H7 (cell line): Measurements from ENCODE around the gene HNRNPK. TPM values are rescaled to one million over a fixed set of nuclear protein-coding genes. Genes with fewer than 3 reads are reported as not detected.

Experiments used
- DNase-seq: peaks from one replicate; pipeline ENCODE4 v3.0.0; 2012
- H3K27me3 ChIP-seq: 2 replicates; pipeline ENCODE4 v1.6.0; 2011; ENCODE audit warnings: mild to moderate bottlenecking, low read length; ENCODE audit not compliant: control insufficient read depth, insufficient read depth
- H3K36me3 ChIP-seq: replicated peaks from 2 replicates; pipeline ENCODE4 v1.5.1; 2011; ENCODE audit warnings: low read length; ENCODE audit not compliant: control insufficient read depth, insufficient read depth
- H3K4me3 ChIP-seq: 2 replicates; pipeline ENCODE4 v1.5.1; 2011; ENCODE audit warnings: low read depth, mild to moderate bottlenecking, control low read depth, low read length, moderate library complexity; ENCODE audit not compliant: insufficient read depth
- total RNA-seq: library from RNA; depleted of rRNA; stranded (reverse); fragments of >200 nt; shearing (Covaris generic); gene quantifications from 2 replicates; pipeline ENCODE4 v1.2.3, GENCODE V29; 2014

The HNRNPK gene
- total RNA-seq, 1 experiment from 2014 or later = 572 TPM

DNA sequence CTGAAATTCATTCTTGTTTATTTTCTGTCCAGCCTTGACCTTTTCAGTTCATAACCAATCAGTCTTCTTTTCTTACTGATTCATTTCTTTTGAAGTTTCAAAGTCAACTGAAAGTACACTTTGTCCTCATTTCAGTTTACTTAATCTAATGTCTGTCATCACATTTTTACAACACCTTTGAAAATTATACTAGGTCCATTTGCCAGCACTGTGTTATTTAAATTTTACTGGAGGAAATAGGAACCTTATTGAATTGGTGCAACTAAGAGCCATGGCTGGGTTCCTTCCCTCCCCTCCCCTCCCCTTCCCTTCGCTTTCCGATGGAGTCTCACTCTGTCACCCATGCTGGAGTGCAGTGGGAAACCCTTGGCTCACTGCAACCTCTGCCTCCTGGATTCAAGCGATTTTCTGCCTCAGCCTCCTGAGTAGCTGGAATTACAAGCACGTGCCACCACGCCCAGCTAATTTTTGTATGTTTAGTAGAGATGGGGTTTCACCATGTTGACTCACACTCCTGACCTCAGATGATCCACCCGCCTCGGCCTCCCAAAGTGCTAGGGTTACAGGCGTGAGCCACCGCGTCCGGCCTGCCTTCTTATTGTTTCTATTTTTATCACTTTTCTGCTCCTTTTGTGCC is 6.9 kb upstream of the HNRNPK start:
- Histone ChIP-seq H3K4me3 (no peak overlapping the region), H3K27me3 (no peaks in the 10 kb centered on the region), H3K36me3 (no peaks in the 10 kb centered on the region; the same call in none of the 2 replicates)
- no peak for DNase-seq

- H3K36me3 ChIP-seq = no peaks in the 10 kb centered on the region; the same call in none of the 2 replicates
- DNase-seq = no peak
- H3K27me3 ChIP-seq = no peaks in the 10 kb centered on the region
- no peak overlapping the region for H3K4me3 ChIP-seq
Observed at GRCh38 chr9:83986195-83986594, 6.2 kb upstream of the HNRNPK start.

GRCh38 chr9:83981126-83981871 is 1.3 kb upstream of the HNRNPK start:
- Histone ChIP-seq H3K4me3 (peak overlapping the region; percentile 97), H3K27me3 (no peaks in the 10 kb centered on the region), H3K36me3 (peaks cover 13% of the 10 kb centered on the region)
- DNase-seq = peak; percentile 45

DNA sequence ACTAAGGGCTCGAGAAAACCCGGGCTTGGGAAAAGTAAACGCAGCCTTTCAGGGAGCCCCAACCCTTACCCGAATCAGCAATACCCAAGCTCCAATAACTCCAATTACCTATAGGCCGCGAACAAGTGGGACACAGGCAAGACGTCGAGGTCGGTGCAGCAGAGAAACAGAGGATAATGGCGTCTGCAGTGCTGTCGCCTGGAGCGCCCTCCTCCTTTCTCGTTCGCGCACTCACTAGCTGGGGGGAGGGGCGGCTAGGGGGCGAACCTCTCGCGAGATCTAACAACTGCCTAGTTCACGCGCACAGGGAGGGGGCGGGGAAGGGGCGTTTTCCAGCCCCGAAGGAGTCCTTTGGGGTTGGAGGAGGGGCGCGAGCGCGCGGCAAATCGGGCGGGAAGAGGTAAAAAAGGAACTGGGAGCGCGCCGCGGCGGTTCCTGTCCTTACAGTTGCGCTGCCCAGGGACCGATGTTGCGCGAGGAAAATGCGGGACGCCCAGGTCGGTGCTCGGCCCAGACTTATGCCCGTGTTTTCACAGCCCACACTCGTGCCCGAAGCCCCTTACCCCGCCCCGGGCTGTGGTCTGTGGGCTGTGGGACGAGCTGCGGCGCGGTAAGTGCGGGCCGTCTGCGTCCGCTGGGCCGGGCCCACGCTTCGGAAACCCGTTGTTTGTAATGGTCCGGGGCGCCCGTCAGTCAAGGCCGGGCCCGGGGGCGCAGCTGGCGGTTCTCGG is 545 bp upstream of the HNRNPK start, which contains the start of gene RMI1:
RMI1 (plus strand) TSS at position 411 of the 731 bp plus-strand sequence. CDS start 20,182 bp downstream, outside the sequence.
- peaks cover 18% of the 10 kb centered on the region for H3K36me3 ChIP-seq
- no peaks in the 10 kb centered on the region for H3K27me3 ChIP-seq
- peak within 1 kb of the TSS; percentile 97 for H3K4me3 ChIP-seq
- peak; percentile 93 for DNase-seq

DNA sequence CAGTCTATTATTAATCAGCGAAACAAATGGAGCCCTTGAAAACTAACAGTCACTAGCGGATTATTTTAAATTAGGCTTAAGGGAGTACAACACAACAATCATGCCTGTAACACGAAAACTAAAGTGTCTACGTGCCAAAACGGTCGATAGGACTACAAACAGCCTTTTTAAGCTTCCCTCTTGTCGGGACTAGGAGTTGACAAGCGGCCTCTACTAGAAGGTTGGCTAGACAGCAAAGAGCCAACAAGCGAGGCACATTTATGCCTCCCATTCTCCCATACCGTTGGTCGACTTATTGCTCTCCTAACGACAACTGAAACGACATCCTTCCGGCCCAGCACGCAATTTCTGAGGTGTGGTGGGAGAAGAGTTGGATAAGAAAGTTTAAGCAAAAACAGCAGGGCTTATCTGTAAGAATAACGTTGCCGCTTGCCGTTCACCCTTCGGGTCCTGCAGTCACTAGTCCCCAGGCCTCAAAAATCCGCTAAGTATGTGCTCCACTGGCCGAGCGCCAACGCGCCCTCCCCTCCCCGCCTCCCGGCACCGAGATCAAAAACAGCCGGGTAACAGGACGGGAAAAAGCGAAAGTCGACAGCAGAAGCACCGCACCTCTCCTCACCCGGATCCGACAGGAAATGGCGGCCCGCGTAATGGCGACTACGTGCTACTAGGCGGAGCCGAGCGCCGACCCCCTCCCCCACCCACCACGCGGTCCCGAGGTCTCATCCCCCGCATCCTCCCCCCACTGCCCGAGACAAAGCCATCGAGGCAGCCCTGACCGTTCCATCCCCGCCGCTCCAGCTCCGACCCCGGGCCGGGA is 813 bp downstream of the HNRNPK start:
- peak; percentile 90 for DNase-seq
- peaks cover 28% of the 10 kb centered on the region for H3K36me3 ChIP-seq
- peak overlapping the region; percentile 97 for H3K4me3 ChIP-seq
- no peaks in the 10 kb centered on the region for H3K27me3 ChIP-seq

DNA sequence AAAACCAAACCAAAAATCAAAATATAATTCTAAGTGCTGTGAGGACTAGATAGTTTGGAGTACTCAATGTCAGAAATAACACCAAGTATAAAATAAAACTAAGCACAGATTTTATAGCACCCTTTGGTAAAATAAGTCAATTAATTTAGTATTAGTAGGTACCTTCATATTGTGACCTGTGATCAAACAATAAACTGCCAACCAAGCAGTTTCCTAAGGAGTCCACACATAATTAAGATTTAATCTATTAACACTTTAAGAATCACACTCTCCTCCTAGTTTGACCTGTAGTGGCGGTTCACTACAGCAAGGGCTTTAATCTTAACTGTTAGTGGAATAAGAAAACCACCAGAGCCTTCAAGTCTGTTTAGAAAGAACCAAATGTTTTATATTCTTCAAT is 2.8 kb downstream of the HNRNPK start:
- no peaks in the 10 kb centered on the region for H3K27me3 ChIP-seq
- H3K36me3 ChIP-seq = peaks cover 44% of the 10 kb centered on the region
- H3K4me3 ChIP-seq = no peak overlapping the region
- DNase-seq = no peak

DNA sequence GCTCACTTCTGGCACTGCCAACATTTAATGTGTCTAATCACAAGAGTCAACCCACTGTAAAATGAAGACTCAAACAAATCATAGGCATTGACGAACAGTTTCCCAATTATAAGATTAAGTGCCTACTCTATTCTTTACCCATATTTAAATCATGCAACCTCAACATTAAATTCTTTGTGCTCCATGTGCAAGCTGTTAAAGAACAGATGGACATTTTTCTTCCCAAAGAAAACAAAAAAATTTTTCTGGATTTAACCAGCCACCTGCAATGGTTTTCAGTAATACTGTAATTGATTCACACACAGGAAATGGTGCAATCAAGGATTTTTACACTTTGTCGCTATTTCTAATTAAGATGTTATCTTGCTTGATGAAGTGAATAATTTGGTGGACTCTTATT is 3.6 kb downstream of the HNRNPK start:
- Histone ChIP-seq H3K36me3 (peaks cover 50% of the 10 kb centered on the region), H3K27me3 (no peaks in the 10 kb centered on the region), H3K4me3 (no peak overlapping the region)
- DNase-seq = no peak

- no peaks in the 10 kb centered on the region for H3K27me3 ChIP-seq
- DNase-seq = no peak
- H3K4me3 ChIP-seq = no peak overlapping the region
- H3K36me3 ChIP-seq = peaks cover 54% of the 10 kb centered on the region
Observed at GRCh38 chr9:83975300-83975699, 4.7 kb downstream of the HNRNPK start.

DNA sequence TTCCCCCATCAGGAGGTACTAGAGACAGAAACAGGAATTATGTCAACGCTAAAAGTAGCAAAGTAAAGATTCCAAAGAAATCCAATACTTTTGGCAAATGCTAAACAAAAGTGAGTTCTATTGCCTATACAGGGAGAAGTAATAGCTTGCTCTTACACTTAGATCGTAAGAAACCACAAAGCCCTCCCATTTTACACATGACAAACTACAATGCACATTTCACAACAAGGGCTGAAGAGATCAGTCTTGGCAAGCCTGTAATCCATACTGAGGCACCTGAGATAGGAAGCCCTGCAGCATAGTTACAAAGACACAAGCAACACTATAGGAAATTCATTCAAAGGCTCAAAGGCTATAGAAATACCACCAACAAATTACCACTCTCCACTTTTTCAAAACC is 7.7 kb downstream of the HNRNPK start:
- no peak overlapping the region for H3K4me3 ChIP-seq
- no peaks in the 10 kb centered on the region for H3K27me3 ChIP-seq
- DNase-seq = no peak
- peaks cover 57% of the 10 kb centered on the region for H3K36me3 ChIP-seq

DNA sequence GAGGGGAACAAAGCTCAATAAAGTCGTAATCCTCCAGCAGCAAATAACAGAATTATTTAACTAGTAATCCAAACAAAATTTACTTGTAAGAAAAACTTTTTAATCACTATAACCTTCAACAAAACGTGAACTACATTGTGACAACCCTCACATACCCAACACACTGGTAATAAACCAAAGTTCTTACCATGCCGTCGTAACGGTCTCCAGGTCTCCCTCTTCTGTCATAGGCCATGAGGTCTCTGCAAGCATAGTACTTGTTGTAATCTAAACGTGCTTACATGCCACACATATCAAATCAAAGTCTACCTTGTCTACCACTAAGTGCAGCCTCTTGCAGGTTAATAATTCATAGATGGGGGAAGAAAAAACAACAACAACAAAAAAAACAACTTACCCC is 8.5 kb downstream of the HNRNPK start:
- Histone ChIP-seq H3K36me3 (peaks cover 51% of the 10 kb centered on the region), H3K27me3 (no peaks in the 10 kb centered on the region), H3K4me3 (no peak overlapping the region)
- DNase-seq = no peak

GRCh38 chr9:83969602-83970001 is 10.4 kb downstream of the HNRNPK start:
- H3K27me3 ChIP-seq = no peaks in the 10 kb centered on the region
- no peak for DNase-seq
- no peak overlapping the region for H3K4me3 ChIP-seq
- peaks cover 36% of the 10 kb centered on the region for H3K36me3 ChIP-seq

DNA sequence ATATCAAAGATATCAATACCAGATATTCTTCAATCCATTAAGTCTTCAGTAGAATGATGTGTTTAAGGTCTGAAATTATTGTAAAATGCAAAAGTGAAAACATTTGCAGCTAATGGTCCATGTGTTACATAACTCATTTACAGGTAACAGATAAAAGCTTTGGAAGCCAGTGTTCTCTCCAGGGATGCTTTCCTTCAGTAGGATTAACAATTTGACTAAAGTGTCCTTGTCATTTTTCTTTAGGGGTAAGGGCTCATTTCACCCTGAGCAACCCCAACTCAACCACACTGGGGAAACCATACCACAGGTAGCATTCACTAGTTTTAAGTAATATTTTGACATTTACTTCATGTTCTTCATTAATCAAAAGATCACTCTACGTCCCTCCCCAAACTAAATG is 12.9 kb downstream of the HNRNPK start:
- peaks cover 17% of the 10 kb centered on the region for H3K36me3 ChIP-seq
- DNase-seq = no peak
- no peak overlapping the region for H3K4me3 ChIP-seq
- no peaks in the 10 kb centered on the region for H3K27me3 ChIP-seq

DNA sequence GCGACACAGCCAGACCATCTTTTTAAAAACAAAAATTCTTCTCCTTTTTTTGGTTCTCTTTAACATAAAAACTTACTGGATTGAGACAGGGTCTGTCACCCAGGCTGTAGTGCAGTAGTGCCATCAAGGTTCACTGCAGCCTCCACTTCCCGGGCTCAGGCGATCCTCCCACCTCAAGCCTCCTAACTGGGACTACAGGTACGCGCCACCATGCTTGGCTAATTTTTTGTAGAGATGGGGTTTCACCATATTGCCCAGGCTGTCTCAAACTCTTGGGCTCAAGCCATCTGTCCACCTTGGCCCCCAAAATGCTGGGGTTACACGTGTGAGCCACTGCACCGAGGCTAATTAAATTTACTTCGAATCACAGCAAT is 13.8 kb downstream of the HNRNPK start:
- Histone ChIP-seq H3K36me3 (peaks cover 12% of the 10 kb centered on the region), H3K4me3 (no peak overlapping the region), H3K27me3 (no peaks in the 10 kb centered on the region)
- no peak for DNase-seq
